Stimulated activated naive CD8-positive, alpha-beta T cell treated with anti-CD3 and anti-CD28 coated beads, Interleukin-15, Interleukin-2, amounts not matched to agents 100 ng/mL and 50 ng/mL, for 24 hours (primary cell): ENCODE measurements around the gene SLC51B.
"Not testable (repeated sequence)": the region's sequence is repeated elsewhere in the genome, so short reads cannot be mapped to it uniquely, and the experiment has no call there.

ENCODE experiments used
- H3K27ac Mint-ChIP-seq: one replicate; pipeline ENCODE4 v1.8.0; 2021; ENCODE audit warnings: mild to moderate bottlenecking, mixed read lengths
- H3K27me3 Mint-ChIP-seq: one replicate; pipeline ENCODE4 v1.8.0; 2021; ENCODE audit warnings: mixed read lengths
- H3K36me3 Mint-ChIP-seq: one replicate; pipeline ENCODE4 v1.8.0; 2021; ENCODE audit warnings: low read depth, mixed read lengths
- H3K4me1 Mint-ChIP-seq: one replicate; pipeline ENCODE4 v1.8.0; 2021; ENCODE audit warnings: low read depth, mixed read lengths
- H3K4me3 Mint-ChIP-seq: one replicate; pipeline ENCODE4 v1.8.0; 2021; ENCODE audit warnings: mild to moderate bottlenecking, mixed read lengths
- H3K9me3 Mint-ChIP-seq: one replicate; pipeline ENCODE4 v1.8.0; 2021; ENCODE audit warnings: mixed read lengths

The SLC51B gene

DNA sequence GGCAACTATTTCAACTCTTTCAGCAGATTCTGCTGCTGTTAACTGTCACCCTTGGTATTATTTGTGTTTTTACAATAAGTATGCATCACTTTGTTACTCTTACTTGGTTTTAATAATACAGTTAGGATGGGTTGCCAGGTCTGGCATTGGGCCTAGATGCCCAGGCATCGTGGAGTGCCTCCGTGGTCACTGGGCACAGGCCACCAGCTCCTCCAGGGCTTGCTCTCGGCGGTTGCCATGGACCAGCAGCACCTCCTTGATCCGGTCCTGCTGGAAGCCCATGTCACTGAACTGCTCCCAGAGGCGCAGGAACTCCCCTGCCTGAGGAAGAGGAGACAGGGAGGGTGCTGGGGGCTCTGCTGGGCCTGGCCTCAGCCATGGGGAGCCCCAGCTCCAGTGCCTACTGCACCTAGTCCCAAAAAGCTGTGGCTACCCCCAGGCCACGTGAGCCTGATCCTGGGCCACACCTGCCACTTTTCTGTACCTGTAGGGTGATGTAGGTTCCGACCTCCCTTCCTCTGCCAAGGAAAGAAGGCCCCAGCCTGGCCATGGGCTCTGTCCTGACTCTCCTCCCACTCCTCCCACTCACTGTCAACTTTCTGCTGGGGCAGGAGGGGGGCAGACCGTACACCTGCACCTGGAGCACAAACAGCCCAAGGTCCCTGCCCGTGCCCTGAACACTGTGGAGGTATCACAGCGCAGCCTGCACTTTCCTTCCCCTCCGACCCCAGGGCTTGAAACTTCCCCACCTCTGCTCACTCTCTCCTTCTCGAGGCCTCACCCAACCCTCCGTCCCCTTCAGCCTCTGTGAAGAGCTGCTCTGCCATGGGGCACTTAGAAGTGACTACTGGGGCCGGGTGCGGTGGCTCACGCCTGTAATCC is 48.0 kb downstream of the SLC51B start:
- H3K27me3 Mint-ChIP-seq, result no peaks in the 10 kb centered on the region
- no peaks in the 10 kb centered on the region for H3K9me3 Mint-ChIP-seq
- no peak overlapping the region for H3K4me3 Mint-ChIP-seq
- H3K36me3 Mint-ChIP-seq, result peaks cover 13% of the 10 kb centered on the region
- H3K27ac Mint-ChIP-seq, result no peak overlapping the region
- H3K4me1 Mint-ChIP-seq, result no peaks in the 10 kb centered on the region

GRCh38 chr15:65093793-65094170 is 48.6 kb downstream of the SLC51B start:
- H3K27me3 Mint-ChIP-seq, H3K4me1 Mint-ChIP-seq, H3K9me3 Mint-ChIP-seq, H3K4me3 Mint-ChIP-seq, H3K27ac Mint-ChIP-seq: not testable (repeated sequence)
- peaks cover 19% of the 10 kb centered on the region for H3K36me3 Mint-ChIP-seq

GRCh38 chr15:65094294-65094995 is 49.3 kb downstream of the SLC51B start:
- Mint-ChIP-seq H3K4me3 (no peak overlapping the region), H3K27ac (no peak overlapping the region), H3K9me3 (no peaks in the 10 kb centered on the region), H3K36me3 (peaks cover 22% of the 10 kb centered on the region), H3K4me1 (no peaks in the 10 kb centered on the region), H3K27me3 (no peaks in the 10 kb centered on the region)

GRCh38 chr15:65095011-65095746 is 50.0 kb downstream of the SLC51B start:
- Mint-ChIP-seq H3K36me3 (peaks cover 23% of the 10 kb centered on the region), H3K9me3 (no peaks in the 10 kb centered on the region), H3K27ac (no peak overlapping the region), H3K4me3 (no peak overlapping the region), H3K27me3 (no peaks in the 10 kb centered on the region), H3K4me1 (no peaks in the 10 kb centered on the region)

- H3K27ac Mint-ChIP-seq, result no peak overlapping the region
- H3K27me3 Mint-ChIP-seq, result no peaks in the 10 kb centered on the region
- H3K36me3 Mint-ChIP-seq, result peaks cover 28% of the 10 kb centered on the region
- H3K4me3 Mint-ChIP-seq, result no peak overlapping the region
- H3K4me1 Mint-ChIP-seq, result no peaks in the 10 kb centered on the region
- H3K9me3 Mint-ChIP-seq, result no peaks in the 10 kb centered on the region
These were observed 50.5 kb downstream of the SLC51B start for GRCh38 chr15:65095747-65096104.

- Mint-ChIP-seq H3K27ac (no peak overlapping the region), H3K4me1 (no peaks in the 10 kb centered on the region), H3K9me3 (no peaks in the 10 kb centered on the region), H3K36me3 (peaks cover 37% of the 10 kb centered on the region), H3K27me3 (no peaks in the 10 kb centered on the region), H3K4me3 (no peak overlapping the region)
These were observed 51.5 kb downstream of the SLC51B start for GRCh38 chr15:65096481-65097385.

- Mint-ChIP-seq H3K36me3 (peaks cover 38% of the 10 kb centered on the region), H3K27me3 (no peaks in the 10 kb centered on the region), H3K9me3 (no peaks in the 10 kb centered on the region), H3K4me3 (no peak overlapping the region), H3K4me1 (no peaks in the 10 kb centered on the region), H3K27ac (no peak overlapping the region)
These were observed 52.6 kb downstream of the SLC51B start for GRCh38 chr15:65097651-65098263.

GRCh38 chr15:65099336-65099735 is 54.1 kb downstream of the SLC51B start:
- no peaks in the 10 kb centered on the region for H3K27me3 Mint-ChIP-seq
- no peaks in the 10 kb centered on the region for H3K4me1 Mint-ChIP-seq
- peaks cover 50% of the 10 kb centered on the region for H3K36me3 Mint-ChIP-seq
- H3K9me3 Mint-ChIP-seq, result no peaks in the 10 kb centered on the region
- H3K4me3 Mint-ChIP-seq, result no peak overlapping the region
- H3K27ac Mint-ChIP-seq, result no peak overlapping the region

DNA sequence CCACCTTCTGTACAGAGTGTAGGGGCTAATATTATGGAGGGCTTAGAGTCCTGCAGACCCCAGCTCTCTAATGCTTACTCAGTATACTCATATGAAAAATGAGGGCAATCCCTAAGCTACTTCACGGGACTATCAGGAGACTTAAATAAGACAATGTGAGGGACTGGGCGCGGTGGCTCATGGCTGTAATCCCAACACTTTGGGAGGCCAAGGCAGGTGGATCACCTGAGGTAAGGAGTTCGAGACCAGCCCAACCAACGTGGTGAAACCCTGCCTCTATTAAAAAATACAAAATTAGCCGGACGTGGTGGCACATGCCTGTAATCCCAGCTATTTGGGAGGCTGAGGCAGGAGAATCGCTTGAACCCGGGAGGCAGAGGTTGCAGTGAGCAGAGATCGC is 54.6 kb downstream of the SLC51B start:
- H3K36me3 Mint-ChIP-seq, result peaks cover 53% of the 10 kb centered on the region
- not testable (repeated sequence) for H3K4me3 Mint-ChIP-seq, H3K27ac Mint-ChIP-seq, H3K27me3 Mint-ChIP-seq, H3K9me3 Mint-ChIP-seq, H3K4me1 Mint-ChIP-seq

DNA sequence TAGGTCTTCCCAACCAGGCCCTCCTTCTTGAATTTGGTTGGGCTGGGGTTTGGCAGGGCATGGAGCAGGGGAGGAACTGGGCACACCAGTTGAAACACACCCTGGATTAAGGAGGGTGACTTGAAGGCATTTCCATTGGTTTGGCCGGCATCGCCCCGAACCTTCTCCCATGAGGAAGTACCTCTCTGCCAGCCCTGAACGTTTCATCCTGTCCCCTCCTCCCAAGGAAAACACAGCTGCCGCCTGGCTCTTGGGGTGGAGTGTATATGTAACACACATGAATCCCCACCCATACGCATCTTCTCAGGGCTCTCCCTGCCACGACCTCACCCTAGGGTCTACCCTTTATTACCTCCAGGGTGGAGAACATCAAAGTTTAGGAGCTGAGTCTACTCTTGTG is 55.3 kb downstream of the SLC51B start:
- Mint-ChIP-seq H3K9me3 (no peaks in the 10 kb centered on the region), H3K27me3 (no peaks in the 10 kb centered on the region), H3K4me1 (no peaks in the 10 kb centered on the region), H3K27ac (no peak overlapping the region), H3K4me3 (no peak overlapping the region), H3K36me3 (peaks cover 53% of the 10 kb centered on the region)

DNA sequence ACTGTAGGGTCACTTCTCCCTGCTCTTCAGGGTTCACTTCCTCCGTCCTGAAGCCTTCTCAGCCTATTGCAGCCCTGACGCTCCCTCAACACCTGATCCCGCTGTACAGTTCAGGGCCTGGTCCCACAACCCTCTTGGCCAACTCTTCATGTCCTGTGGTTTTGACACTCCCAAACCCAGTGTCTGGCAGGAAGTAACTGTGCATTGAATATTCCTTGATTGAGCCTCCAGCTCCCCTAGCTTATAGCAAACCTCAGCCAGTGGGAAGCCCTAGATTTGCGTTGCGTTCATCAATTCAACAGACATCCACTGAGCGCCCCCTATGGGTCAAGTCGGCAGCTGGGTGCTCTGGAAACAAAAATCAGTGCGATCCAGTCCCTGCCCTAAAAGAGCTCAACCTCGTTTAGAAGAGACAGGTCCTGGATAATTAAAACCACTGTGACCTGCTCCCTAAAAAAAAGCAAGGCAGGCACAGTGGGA is 56.3 kb downstream of the SLC51B start:
- Mint-ChIP-seq H3K4me1 (no peaks in the 10 kb centered on the region), H3K4me3 (no peak overlapping the region), H3K27ac (no peak overlapping the region)

DNA sequence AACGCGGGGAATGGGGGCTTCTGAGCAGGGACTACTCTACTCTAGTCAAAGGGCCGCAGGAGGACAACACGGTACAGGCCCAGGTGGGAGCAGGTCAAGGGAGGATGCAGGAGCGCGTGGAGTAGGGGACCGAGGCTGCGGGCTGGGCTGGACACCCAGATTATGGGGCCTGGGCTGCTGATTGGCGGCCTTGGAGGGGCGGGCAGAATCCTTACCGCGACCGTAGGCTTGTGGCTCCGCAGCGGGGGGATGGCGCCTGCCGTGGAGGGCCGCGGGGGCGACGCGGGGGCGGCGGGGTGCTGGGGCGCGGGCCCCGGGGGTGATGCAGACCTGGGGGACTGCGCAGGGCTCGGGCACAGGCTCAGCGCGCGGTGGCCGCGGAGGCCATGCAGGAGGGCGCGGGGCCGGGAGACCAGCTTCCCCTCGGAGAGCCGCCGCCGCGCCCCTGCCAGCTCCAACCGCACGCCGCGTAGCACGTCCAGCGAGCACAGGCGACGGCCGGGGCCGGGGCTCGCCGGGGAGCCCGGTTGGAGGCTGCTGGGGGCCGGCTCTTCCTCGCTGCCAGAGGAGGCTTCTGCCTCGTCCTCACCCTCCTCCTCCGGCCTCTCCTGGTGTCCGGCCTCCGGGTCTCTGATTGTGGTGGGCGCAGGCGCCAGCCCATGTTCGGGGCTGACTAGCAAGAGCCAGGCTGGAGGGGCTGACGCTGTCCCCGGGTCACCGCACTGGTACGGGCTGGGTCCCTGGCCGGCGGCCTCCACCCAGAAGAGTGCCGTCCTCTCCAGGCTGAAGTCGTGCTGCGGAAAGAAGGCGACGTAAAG is 56.9 kb downstream of the SLC51B start:
- no peaks in the 10 kb centered on the region for H3K9me3 Mint-ChIP-seq
- H3K27ac Mint-ChIP-seq, result no peak overlapping the region
- H3K27me3 Mint-ChIP-seq, result no peaks in the 10 kb centered on the region
- H3K4me1 Mint-ChIP-seq, result no peaks in the 10 kb centered on the region
- no peak overlapping the region for H3K4me3 Mint-ChIP-seq
- H3K36me3 Mint-ChIP-seq, result peaks cover 55% of the 10 kb centered on the region

More for the DNA sequence above, 56.3 kb downstream of the SLC51B start:
- H3K36me3 Mint-ChIP-seq, result peaks cover 58% of the 10 kb centered on the region
- H3K9me3 Mint-ChIP-seq, result no peaks in the 10 kb centered on the region
- no peaks in the 10 kb centered on the region for H3K27me3 Mint-ChIP-seq

DNA sequence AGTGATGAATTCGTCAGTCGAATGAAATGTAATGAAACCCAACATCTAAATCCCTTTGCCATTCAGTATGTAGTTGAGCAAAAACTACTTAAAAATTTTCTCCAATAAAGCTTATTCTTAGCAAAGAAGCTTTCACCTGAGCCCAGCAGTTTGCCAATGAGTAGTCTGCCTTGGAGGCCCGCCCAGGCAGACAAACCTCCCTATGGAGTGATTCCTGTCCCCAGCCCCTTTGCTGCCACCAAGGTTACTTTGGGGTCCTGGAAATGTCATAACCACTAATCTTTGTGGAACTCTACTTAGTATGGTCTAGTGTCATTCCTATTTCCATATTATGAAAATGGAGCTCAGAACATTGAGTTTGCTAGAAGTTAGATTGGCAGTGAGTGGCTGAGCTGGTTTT is 57.7 kb downstream of the SLC51B start:
- no peaks in the 10 kb centered on the region for H3K27me3 Mint-ChIP-seq
- H3K36me3 Mint-ChIP-seq, result peaks cover 55% of the 10 kb centered on the region
- no peak overlapping the region for H3K27ac Mint-ChIP-seq
- H3K4me3 Mint-ChIP-seq, result no peak overlapping the region
- H3K4me1 Mint-ChIP-seq, result no peaks in the 10 kb centered on the region
- no peaks in the 10 kb centered on the region for H3K9me3 Mint-ChIP-seq
